GM19193 (cell line): ENCODE data around the gene LIMK2.

ENCODE experiments used
- POLR2A ChIP-seq: IDR thresholded peaks from 4 replicates; pipeline ENCODE4 v1.6.1; 2011; ENCODE audit not compliant: insufficient read depth, insufficient read length; ENCODE audit errors: extremely low read depth

LIMK2 gene

DNA sequence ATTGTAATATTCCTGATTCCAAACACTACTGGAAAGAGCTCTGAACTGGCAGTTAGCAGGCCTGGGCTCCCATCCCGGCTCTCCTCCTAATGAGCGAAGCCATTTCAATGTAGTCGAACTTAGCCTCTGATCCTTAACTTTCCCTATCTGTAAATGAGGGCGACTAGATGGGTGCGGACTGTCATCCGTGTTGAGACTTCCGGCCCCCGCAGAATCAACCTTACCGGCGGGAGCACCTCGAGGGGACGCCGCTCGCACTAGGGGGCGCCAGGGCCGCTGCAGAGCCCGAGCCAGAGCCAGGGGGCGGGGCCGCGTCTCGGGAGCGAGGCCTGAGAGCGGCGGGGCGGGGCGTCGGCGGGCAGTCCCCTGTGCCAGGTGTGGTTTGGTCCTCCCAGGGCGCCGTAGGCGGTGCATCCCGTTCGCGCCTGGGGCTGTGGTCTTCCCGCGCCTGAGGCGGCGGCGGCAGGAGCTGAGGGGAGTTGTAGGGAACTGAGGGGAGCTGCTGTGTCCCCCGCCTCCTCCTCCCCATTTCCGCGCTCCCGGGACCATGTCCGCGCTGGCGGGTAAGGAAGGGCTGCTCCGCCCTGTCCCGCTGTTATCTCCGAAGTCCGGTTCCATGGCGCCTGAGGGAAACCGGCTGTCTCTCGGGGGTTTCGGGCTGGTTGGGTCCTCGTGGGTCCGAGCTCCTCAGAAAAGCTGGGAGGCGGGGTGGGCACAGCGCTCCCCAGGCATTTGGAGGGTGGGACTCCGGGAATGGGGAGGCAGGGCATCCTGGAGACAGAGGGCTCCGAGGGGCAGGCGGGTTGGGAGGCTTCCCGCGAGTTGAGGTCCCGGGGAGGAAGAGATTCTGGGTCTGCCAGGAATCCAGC, at the start of gene LIMK2:
LIMK2 (plus strand) TSS at position 437 of the 869 bp plus-strand sequence; CDS start at position 548, 111 bp downstream.
- TF ChIP-seq POLR2A: peak; percentile 87

- no peak for TF ChIP-seq POLR2A
Measured at GRCh38 chr22:31170971-31171370, 41.1 kb upstream of the LIMK2 start.

DNA sequence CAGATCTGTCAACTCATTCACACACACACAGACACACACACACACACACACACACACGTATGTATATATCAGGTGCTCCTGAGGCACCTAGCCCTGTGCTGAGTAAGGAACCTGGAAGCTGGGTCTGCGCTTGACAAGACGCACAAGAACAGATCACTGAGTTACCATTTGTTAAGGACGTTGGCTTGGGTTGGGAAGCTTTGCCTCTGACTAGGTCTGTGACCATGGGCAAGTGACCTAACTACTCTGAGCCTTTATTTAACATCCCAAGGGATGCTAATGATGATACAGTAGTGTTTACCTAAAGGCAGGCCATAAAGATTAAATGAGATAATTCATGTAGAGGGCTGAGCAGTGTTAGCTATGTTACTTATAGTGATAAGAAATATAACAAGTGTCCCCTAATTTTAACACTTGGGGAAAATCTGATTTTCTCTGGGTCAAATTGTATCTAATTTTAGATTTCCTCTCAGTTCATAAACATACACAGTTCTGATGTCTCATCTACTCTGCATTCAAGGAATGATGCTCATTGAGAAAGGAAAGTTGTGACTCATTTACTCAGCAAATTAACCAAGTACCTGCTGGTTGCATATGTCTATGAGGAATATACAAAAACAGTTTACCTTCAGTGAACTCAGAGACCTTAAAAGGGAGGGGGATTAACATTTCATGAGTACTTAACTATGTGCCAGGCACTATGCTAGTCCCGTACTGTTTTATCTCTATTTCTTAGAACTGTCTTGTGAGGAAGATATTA, 38.5 kb upstream of the LIMK2 start:
- no peak for TF ChIP-seq POLR2A

DNA sequence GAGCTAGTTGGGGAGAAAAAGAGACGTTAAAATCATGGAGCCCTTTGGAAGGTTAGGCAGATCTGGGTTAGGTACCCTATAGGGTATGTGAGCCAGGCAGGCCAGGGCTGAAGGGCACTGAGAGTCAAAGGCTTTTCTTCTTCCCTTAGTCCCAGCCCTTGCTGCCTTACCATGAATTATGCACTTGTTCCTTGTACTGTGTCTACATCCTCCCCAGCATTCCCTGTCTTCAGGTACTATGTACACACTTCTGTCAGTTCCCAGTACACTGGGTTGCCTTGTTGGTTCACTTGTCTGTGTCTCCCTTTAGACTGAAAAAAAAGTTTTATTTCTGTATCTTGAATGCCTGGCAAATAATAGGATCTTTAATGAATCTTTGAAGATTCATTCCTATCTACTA, 35.2 kb upstream of the LIMK2 start:
- no peak for TF ChIP-seq POLR2A

- TF ChIP-seq POLR2A: no peak
Measured at GRCh38 chr22:31177420-31178162, 34.5 kb upstream of the LIMK2 start.

GRCh38 chr22:31178859-31179258, 33.2 kb upstream of the LIMK2 start:
- TF ChIP-seq POLR2A: no peak

DNA sequence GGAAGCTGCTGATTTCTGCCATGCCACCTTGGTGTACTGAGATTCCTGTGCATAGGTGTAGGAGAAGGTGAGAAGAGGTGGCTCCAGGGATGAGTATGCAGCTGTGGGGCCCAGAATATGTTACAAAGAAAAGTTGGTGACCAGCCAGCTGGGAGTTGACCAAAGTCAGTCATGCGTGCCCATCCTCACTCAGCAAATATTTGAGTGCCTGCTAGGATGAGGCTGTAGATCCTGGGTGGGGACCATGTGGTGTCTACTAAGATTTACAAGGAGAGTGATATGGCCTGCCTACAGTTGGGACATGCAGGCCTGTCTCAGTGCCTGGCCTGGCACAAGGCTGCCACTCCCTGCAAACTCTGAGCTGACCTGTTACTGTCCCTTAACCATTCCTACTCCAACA, 32.8 kb upstream of the LIMK2 start:
- no peak for TF ChIP-seq POLR2A

GRCh38 chr22:31184015-31184414, 28.1 kb upstream of the LIMK2 start:
- TF ChIP-seq POLR2A: no peak

DNA sequence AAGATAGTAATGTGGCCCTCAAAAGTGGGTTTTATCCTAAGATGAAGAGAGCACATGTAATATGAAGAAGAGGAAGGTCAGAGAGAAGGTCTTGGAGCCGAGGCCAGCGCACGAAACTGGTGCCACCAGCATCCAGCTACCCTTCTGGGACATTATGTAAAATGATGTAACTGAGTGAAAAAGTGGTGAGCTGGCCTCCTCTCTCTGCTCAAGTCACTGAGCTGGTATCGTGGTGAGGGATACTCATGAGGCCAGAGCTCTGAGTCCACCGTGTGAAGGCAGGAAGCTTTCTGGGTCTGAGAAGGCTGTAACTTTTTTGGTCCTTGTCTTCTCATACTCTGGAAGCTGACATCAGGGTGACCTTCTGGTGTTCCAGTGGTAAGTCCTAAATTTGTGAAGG, 27.0 kb upstream of the LIMK2 start:
- TF ChIP-seq POLR2A: no peak

DNA sequence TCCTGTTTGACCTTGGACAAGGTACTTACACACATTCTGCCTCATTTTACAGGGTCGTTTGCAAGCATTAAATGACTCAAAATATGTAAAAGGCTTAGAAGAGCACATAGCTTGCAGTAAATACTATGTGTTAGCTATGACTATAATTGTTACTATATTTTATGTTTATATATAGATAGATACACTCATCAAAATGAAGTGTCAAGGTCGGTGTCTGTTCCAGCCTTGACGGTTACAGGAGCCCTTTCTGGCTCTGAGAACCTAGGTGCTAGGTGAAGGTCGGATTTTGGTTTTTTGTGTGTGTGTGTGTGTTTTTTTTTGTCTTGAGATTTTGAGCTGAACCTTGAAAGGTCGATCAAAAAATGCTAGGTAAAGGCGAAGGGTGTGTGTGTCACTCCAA, 24.5 kb upstream of the LIMK2 start:
- TF ChIP-seq POLR2A: no peak

DNA sequence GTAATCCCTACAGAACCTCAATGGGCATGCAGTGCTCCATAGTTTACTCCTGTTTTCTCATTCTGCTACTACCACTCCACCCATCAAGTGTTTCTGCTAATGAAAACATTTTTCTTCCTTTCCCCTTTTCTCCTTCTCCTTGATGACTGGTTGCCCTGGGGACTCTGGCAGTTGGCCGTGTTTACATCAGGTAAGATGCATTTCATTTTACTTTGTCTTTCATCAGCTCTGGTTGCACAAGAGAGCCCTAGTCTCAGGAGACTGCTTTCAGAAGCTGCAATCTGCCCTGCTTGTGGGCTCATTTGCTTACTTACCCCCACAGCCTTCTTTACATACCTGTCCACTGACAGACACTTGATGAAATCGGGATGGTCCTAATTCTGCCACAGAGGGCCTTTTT, 19.6 kb upstream of the LIMK2 start:
- no peak for TF ChIP-seq POLR2A

DNA sequence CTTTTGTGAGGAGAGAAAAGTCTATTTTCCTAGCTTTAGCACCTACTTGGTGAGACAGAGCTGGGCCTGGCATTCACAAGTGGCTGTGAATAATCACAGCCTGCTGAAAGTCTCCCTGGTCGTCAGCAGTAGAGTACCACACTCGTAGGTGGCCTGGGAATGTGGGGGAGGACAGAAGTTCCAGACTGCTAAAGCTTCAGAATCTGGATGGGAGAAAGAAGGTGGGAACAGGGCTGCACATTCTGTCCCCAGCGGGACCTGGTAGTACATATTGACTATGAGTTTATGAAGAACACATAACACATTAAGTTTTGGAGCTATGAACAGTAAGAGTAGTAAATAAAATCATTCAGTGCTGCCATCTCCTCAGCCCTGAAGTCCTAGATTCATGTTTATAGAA, 19.0 kb upstream of the LIMK2 start:
- TF ChIP-seq POLR2A: no peak

DNA sequence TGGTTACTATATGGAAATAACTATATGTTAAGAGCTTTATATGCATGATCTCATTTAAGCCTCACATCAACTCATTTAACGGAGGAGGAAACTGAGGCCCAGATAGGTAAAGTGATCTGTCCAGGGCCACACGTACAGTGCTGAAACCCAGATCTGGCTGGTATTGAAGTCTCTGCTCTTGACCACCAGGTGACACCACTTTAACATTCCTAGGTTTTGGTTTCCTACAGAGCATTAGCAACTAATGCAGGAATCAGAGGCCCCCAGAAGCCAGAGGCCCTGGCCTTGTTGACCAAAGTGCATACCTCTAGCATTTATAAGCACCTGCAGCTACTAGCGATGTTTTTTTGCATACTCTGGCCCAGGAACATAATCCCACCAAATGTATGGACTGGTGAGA, 12.9 kb upstream of the LIMK2 start:
- no peak for TF ChIP-seq POLR2A

- TF ChIP-seq POLR2A: no peak
Measured at GRCh38 chr22:31206896-31207687, 5.0 kb upstream of the LIMK2 start.
